ENCODE data around the gene RASSF8.

The RASSF8 gene

GRCh38 chr12:25934456-25934855 is 24.0 kb upstream of the RASSF8 start:
- no peak for TF ChIP-seq CTCF (IDR thresholded peaks at IDR 0.05; ENCODE audit: low read depth, low read length)
- no peak overlapping the region for H3K4me3 ChIP-seq (ENCODE audit: low read depth, low read length)

GRCh38 chr12:25935355-25936144 is 22.9 kb upstream of the RASSF8 start:
- no peak overlapping the region for H3K4me3 ChIP-seq (ENCODE audit: low read depth, low read length)
- no peak for TF ChIP-seq CTCF (IDR thresholded peaks at IDR 0.05; ENCODE audit: low read depth, low read length)

GRCh38 chr12:25937096-25937495 is 21.4 kb upstream of the RASSF8 start:
- TF ChIP-seq CTCF (IDR thresholded peaks at IDR 0.05; ENCODE audit: low read depth, low read length), result no peak
- no peak overlapping the region for H3K4me3 ChIP-seq (ENCODE audit: low read depth, low read length)

GRCh38 chr12:25938581-25938980 is 19.9 kb upstream of the RASSF8 start:
- TF ChIP-seq CTCF (IDR thresholded peaks at IDR 0.05; ENCODE audit: low read depth, low read length), result no peak
- H3K4me3 ChIP-seq (ENCODE audit: low read depth, low read length), result no peak overlapping the region

GRCh38 chr12:25939606-25940005 is 18.9 kb upstream of the RASSF8 start:
- no peak overlapping the region for H3K4me3 ChIP-seq (ENCODE audit: low read depth, low read length)
- no peak for TF ChIP-seq CTCF (IDR thresholded peaks at IDR 0.05; ENCODE audit: low read depth, low read length)

- no peak for TF ChIP-seq CTCF (IDR thresholded peaks at IDR 0.05; ENCODE audit: low read depth, low read length)
- H3K4me3 ChIP-seq (ENCODE audit: low read depth, low read length), result no peak overlapping the region
These were observed 17.6 kb upstream of the RASSF8 start for GRCh38 chr12:25940886-25941285.

GRCh38 chr12:25942709-25943108 is 15.8 kb upstream of the RASSF8 start:
- no peak for TF ChIP-seq CTCF (IDR thresholded peaks at IDR 0.05; ENCODE audit: low read depth, low read length)

More at GRCh38 chr12:25942709-25943108, 15.8 kb upstream of the RASSF8 start:
- no peak overlapping the region for H3K4me3 ChIP-seq (ENCODE audit: low read depth, low read length)

All from WI38 (cell line).